ENCODE results near the gene KCNMA1. TPM values are rescaled to one million over a fixed set of nuclear protein-coding genes. Genes with fewer than 3 reads are reported as not detected.

The KCNMA1 gene
- total RNA-seq, 1 donor from 2014 or later, result 15.8 TPM

GRCh38 chr10:77681839-77682238 lies 44.2 kb upstream of the KCNMA1 start:
- Histone ChIP-seq H3K36me3 (ENCODE audit: control insufficient read depth, insufficient read depth, low read length) (no peaks in the 10 kb centered on the region), H3K27me3 (ENCODE audit: control insufficient read depth, insufficient read depth, low read length) (peaks cover 7% of the 10 kb centered on the region), H3K4me3 (ENCODE audit: low read depth, low read length) (no peak overlapping the region)
- TF ChIP-seq CTCF (IDR thresholded peaks at IDR 0.05; ENCODE audit: insufficient read depth, low read length, severe bottlenecking), result no peak
- DNase-seq (ENCODE audit: low read depth) (no peak), FAIRE-seq (no peak)

DNA sequence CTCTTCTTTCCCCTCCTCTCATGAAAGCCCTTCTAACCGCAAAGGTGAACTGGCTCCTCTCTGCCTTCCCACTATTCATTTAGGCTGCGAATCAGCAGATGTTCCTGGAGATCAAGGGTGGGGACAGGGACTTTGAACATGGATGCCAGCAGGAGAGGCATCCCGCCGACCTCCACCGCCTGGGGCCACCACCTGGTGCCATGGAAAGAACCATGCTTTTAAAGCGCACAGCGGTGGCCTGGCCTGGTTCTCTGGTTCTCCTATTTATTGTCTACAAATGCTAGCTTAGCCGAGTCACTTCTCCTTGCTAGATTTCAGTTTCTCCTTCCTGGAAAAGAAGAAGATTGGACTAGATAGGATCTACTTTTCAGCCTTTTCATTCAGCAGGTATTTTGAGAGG lies 43.2 kb upstream of the KCNMA1 start:
- Histone ChIP-seq H3K36me3 (ENCODE audit: control insufficient read depth, insufficient read depth, low read length) (no peaks in the 10 kb centered on the region), H3K4me3 (ENCODE audit: low read depth, low read length) (no peak overlapping the region), H3K27me3 (ENCODE audit: control insufficient read depth, insufficient read depth, low read length) (peaks cover 7% of the 10 kb centered on the region)
- FAIRE-seq (no peak), DNase-seq (ENCODE audit: low read depth) (no peak)
- no peak for TF ChIP-seq CTCF (IDR thresholded peaks at IDR 0.05; ENCODE audit: insufficient read depth, low read length, severe bottlenecking)

DNA sequence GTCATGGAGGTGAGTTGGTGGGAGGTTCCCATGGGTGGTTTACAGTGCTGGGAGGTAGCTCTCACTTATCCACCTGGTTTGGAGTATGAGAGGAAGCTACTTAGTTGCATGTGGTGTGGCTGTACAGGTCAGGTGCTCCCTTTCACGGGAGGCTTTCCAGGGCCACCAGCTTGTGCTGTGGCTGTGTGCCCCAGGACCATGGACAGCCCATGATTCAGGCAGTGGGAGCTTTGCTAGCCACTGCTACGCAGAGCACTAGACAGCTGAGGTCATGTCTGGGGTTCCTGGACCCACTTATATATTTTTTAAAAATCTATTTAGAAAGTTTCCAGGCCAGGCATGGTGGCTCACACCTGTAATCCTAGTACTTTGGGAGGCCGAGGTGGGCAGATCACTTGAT lies 42.5 kb upstream of the KCNMA1 start:
- DNase-seq (ENCODE audit: low read depth) (no peak), FAIRE-seq (no peak)
- Histone ChIP-seq H3K27me3 (ENCODE audit: control insufficient read depth, insufficient read depth, low read length) (peaks cover 7% of the 10 kb centered on the region), H3K4me3 (ENCODE audit: low read depth, low read length) (no peak overlapping the region), H3K36me3 (ENCODE audit: control insufficient read depth, insufficient read depth, low read length) (no peaks in the 10 kb centered on the region)
- TF ChIP-seq CTCF (IDR thresholded peaks at IDR 0.05; ENCODE audit: insufficient read depth, low read length, severe bottlenecking), result no peak

DNA sequence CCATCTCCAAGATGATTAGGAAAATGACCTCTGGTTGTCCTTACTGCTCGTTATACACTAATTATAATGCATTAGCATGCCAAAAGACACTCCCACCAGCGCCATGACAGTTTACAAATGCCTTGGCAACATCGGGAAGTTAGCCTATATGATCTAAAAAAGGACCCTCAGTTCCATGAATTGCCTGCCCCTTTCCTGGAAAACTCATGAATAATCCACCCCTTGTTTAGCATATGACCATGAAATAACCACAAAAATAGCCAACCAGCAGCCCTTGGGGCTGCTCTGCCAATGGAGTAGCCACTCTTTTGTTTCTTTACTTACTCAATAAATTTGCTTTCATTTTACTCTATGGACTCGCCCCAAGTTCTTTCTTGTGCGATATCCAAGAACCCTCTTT lies 41.6 kb upstream of the KCNMA1 start:
- Histone ChIP-seq H3K4me3 (ENCODE audit: low read depth, low read length) (no peak overlapping the region), H3K27me3 (ENCODE audit: control insufficient read depth, insufficient read depth, low read length) (peaks cover 7% of the 10 kb centered on the region), H3K36me3 (ENCODE audit: control insufficient read depth, insufficient read depth, low read length) (no peaks in the 10 kb centered on the region)
- FAIRE-seq (no peak), DNase-seq (ENCODE audit: low read depth) (no peak)
- TF ChIP-seq CTCF (IDR thresholded peaks at IDR 0.05; ENCODE audit: insufficient read depth, low read length, severe bottlenecking), result no peak

DNA sequence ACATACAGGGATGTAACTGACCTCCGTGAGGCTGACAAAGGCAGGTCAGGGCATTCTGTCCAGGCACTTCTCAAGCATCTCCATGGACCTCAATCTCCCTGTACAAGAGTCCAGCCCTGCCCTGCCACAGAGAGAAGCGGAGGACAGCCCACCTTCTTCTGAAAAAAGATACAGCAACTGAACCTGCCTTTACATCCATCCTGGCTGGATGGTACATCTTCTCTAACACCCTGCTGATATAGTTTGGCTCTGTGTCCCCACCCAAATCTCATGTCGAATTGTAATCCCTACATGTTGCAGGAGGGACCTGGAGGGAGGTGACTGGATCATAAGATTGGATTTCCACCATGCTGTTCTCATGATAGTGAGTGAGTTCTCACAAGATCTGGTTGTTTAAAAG lies 40.5 kb upstream of the KCNMA1 start:
- no peak for TF ChIP-seq CTCF (IDR thresholded peaks at IDR 0.05; ENCODE audit: insufficient read depth, low read length, severe bottlenecking)
- DNase-seq (ENCODE audit: low read depth), result no peak
- no peak for FAIRE-seq
- H3K27me3 ChIP-seq (ENCODE audit: control insufficient read depth, insufficient read depth, low read length), result peaks cover 7% of the 10 kb centered on the region
- H3K4me3 ChIP-seq (ENCODE audit: low read depth, low read length), result no peak overlapping the region
- H3K36me3 ChIP-seq (ENCODE audit: control insufficient read depth, insufficient read depth, low read length), result no peaks in the 10 kb centered on the region

DNA sequence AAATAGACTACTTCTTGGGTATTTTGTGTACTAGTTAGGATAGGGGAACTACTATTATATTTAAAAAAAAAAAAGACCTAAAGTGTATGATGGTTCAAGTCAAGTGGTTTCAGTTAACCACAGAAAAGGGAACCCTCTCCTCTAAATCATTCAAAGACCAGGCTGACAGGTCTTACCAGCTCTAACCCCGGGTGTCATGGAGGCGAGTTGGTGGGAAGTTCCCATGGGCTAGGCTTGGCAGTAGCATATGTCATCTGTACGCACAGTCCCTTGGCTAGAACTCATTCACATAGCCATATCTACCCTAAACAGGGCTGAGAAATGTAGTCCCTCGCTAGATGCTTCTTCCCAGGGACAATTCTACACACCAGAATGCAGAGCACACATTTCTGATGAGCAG lies 37.7 kb upstream of the KCNMA1 start:
- no peak for TF ChIP-seq CTCF (IDR thresholded peaks at IDR 0.05; ENCODE audit: insufficient read depth, low read length, severe bottlenecking)
- no peak for FAIRE-seq
- no peaks in the 10 kb centered on the region for H3K36me3 ChIP-seq (ENCODE audit: control insufficient read depth, insufficient read depth, low read length)
- DNase-seq (ENCODE audit: low read depth), result no peak
- H3K27me3 ChIP-seq (ENCODE audit: control insufficient read depth, insufficient read depth, low read length), result peaks cover 10% of the 10 kb centered on the region
- no peak overlapping the region for H3K4me3 ChIP-seq (ENCODE audit: low read depth, low read length)

All from bronchial epithelial cell (primary cell).